ENCODE measurements around the gene RAD9A. TPM values are rescaled to one million over a fixed set of nuclear protein-coding genes. Genes with fewer than 3 reads are reported as not detected.

The RAD9A gene
- total and polyA plus RNA-seq, 9 of the 15 experiments (the other 6 are each of a cell fraction or from before 2014, with no cell fraction given), result 1.4 to 41.2 (median 16.1) TPM

DNA sequence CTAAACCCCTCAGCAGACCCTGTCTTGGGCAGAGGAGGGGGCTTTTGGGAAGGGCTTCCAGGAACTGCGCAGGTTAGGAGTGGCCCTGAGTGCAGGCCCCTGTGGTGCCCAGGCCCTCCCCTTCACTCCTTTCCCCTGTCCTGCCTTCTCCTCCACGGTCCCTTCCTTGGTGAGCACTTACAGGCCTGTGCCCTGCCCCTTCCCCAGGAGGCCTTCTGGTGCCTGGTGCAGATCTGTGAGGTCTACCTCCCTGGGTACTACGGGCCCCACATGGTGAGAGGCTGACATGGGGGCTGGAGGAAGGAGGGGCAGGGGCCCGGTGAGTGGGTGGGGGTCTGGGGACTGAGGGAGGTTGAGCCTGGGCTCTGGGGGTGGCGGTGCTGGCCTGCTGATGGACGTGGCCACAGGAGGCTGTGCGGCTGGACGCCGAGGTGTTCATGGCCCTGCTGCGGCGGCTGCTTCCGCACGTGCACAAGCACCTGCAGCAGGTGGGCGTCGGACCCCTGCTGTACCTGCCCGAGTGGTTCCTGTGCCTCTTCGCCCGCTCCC is 14.7 kb downstream of the RAD9A start:
- CTCF ChIA-PET (ENCODE audit: low intra/inter-chr PET ratio), result no interaction called here
- H3K9ac ChIP-seq (ENCODE audit: insufficient read depth in 1 of 2, low read depth in 2 of 2, low read length in 2 of 2), result peak overlapping the region in 1 of 2 experiments; percentile 79; a peak in 2 of 4 replicates
- no peaks in the 10 kb centered on the region for H4K20me1 ChIP-seq (replicated peaks; ENCODE audit: control insufficient read depth, insufficient read depth, low read length)
- H3K27ac ChIP-seq (ENCODE audit: extremely low read depth, low read depth, low read length), result no peak overlapping the region
- H3K4me1 ChIP-seq (replicated peaks in 1 of 2; ENCODE audit: control insufficient read depth in 2 of 2, insufficient read depth in 2 of 2, low read length in 2 of 2), result peaks cover 17 to 76% of the 10 kb centered on the region in 2 experiments
- no peak overlapping the region for H2AFZ ChIP-seq (ENCODE audit: low read depth, low read length)
- 0 out of 3 replicates have a peak, but pooled peaks cover under 1% of the 10 kb centered on the region for H3K79me2 ChIP-seq (ENCODE audit: control insufficient read depth, insufficient read depth, low read length)
- no peak for TF ChIP-seq ZNF589 (CRISPR knock-in tag; IDR thresholded peaks at IDR 0.05; ENCODE audit: low read depth)
- no peak for TF ChIP-seq NRF1 (conservative IDR thresholded peaks at IDR 0.05 in 1 of 2, IDR thresholded peaks at IDR 0.05 in 1 of 2)
- TF ChIP-seq CHCHD3 (CRISPR knock-in tag; IDR thresholded peaks at IDR 0.05), result no peak
- no peak for TF ChIP-seq ZNF764 (CRISPR knock-in tag; IDR thresholded peaks at IDR 0.05; ENCODE audit: low read depth)
- no peak for TF ChIP-seq ZNF282 (CRISPR knock-in tag; IDR thresholded peaks at IDR 0.05)
- TF ChIP-seq STAT5B (CRISPR knock-in tag; IDR thresholded peaks at IDR 0.05), result no peak
- no peak for TF ChIP-seq MCM5 (IDR thresholded peaks at IDR 0.05; ENCODE audit: low read depth)
- TF ChIP-seq TCFL5 (CRISPR knock-in tag; conservative IDR thresholded peaks at IDR 0.05), result no peak
- TF ChIP-seq ZC3H11A (IDR thresholded peaks at IDR 0.05; ENCODE audit: low read depth, low read length), result no peak
- TF ChIP-seq NFE2 (IDR thresholded peaks at IDR 0.05; ENCODE audit: low read depth), result no peak
- intact Hi-C loops (cut with micrococcal nuclease), result no loop called here
- H3K4me3 ChIP-seq, result no peak overlapping the region
- WGBS (ENCODE audit: insufficient coverage, low coverage, missing lambda C conversion rate), result 66% methylated on average over 11 of the region's 18 CpGs
- H3K9me3 ChIP-seq (replicated peaks; ENCODE audit: control insufficient read depth, insufficient read depth, low read depth, low read length), result no peaks in the 10 kb centered on the region
- no TSS peak for BruUV-seq (replicated peaks)
- DNase-seq (ENCODE audit: extremely low read depth in 1 of 4, low spot score in 3 of 4), result no peak
- H3K36me3 ChIP-seq (ENCODE audit: control insufficient read depth, insufficient read depth, low read length), result no peaks in the 10 kb centered on the region
- no peak overlapping the region for H3K4me2 ChIP-seq (ENCODE audit: insufficient read depth, low read length)
- no peaks in the 10 kb centered on the region for H3K9me1 ChIP-seq (ENCODE audit: control insufficient read depth, insufficient read depth, low read length)
- no peak for ATAC-seq
- FAIRE-seq, result no peak
- POLR2A ChIA-PET, result interaction anchor here (0.6 to 1.2 kb wide), 4 partner anchors 10 to 141 kb away, joined by 3 to 7 read pairs (median 4); no protein-coding TSS in a partner anchor
- in situ Hi-C loops (cut with MboI), result no loop called here
- no peaks in the 10 kb centered on the region for H3K27me3 ChIP-seq (ENCODE audit: control insufficient read depth in 2 of 2, insufficient read depth in 2 of 2, low read length in 2 of 2)
